ENCODE measurements around the gene ENAH. TPM values are rescaled to one million over a fixed set of nuclear protein-coding genes. Genes with fewer than 3 reads are reported as not detected.
A peak's percentile ranks its signal among the peaks of the same experiment; 100 is the strongest.

ENAH gene
- total RNA-seq, 2 donors from 2014 or later: 43.5 to 63.7 TPM

GRCh38 chr1:225524570-225524969, 128.4 kb downstream of the ENAH start:
- no peak overlapping the region for H3K9ac ChIP-seq (ENCODE audit: low read depth in 2 of 2, low read length in 2 of 2)
- H3K9me3 ChIP-seq: no peaks in the 10 kb centered on the region
- intact Hi-C loops (cut with DNase I): no loop called here

GRCh38 chr1:225523263-225523950, 129.5 kb downstream of the ENAH start:
- no peaks in the 10 kb centered on the region for H3K4me1 ChIP-seq
- no peak overlapping the region for H3K4me3 ChIP-seq
- H3K36me3 ChIP-seq: no peaks in the 10 kb centered on the region
- no peaks in the 10 kb centered on the region for H3K27me3 ChIP-seq
- intact Hi-C loops (cut with DNase I): no loop called here
- H3K9me3 ChIP-seq: no peaks in the 10 kb centered on the region
- TF ChIP-seq, protein P1, sequence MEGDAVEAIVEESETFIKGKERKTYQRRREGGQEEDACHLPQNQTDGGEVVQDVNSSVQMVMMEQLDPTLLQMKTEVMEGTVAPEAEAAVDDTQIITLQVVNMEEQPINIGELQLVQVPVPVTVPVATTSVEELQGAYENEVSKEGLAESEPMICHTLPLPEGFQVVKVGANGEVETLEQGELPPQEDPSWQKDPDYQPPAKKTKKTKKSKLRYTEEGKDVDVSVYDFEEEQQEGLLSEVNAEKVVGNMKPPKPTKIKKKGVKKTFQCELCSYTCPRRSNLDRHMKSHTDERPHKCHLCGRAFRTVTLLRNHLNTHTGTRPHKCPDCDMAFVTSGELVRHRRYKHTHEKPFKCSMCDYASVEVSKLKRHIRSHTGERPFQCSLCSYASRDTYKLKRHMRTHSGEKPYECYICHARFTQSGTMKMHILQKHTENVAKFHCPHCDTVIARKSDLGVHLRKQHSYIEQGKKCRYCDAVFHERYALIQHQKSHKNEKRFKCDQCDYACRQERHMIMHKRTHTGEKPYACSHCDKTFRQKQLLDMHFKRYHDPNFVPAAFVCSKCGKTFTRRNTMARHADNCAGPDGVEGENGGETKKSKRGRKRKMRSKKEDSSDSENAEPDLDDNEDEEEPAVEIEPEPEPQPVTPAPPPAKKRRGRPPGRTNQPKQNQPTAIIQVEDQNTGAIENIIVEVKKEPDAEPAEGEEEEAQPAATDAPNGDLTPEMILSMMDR (IDR thresholded peaks at IDR 0.05): no peak
- DNase-seq: no peak
- H3K9ac ChIP-seq (ENCODE audit: low read depth in 2 of 2, low read length in 2 of 2): no peak overlapping the region
- peak overlapping the region; percentile 25 for H3K27ac ChIP-seq

More at GRCh38 chr1:225524570-225524969, 128.4 kb downstream of the ENAH start:
- TF ChIP-seq, protein P1 (IDR thresholded peaks at IDR 0.05): no peak
- Histone ChIP-seq H3K36me3 (no peaks in the 10 kb centered on the region), H3K27ac (no peak overlapping the region), H3K27me3 (no peaks in the 10 kb centered on the region), H3K4me1 (no peaks in the 10 kb centered on the region), H3K4me3 (no peak overlapping the region)
- no peak for DNase-seq

DNA sequence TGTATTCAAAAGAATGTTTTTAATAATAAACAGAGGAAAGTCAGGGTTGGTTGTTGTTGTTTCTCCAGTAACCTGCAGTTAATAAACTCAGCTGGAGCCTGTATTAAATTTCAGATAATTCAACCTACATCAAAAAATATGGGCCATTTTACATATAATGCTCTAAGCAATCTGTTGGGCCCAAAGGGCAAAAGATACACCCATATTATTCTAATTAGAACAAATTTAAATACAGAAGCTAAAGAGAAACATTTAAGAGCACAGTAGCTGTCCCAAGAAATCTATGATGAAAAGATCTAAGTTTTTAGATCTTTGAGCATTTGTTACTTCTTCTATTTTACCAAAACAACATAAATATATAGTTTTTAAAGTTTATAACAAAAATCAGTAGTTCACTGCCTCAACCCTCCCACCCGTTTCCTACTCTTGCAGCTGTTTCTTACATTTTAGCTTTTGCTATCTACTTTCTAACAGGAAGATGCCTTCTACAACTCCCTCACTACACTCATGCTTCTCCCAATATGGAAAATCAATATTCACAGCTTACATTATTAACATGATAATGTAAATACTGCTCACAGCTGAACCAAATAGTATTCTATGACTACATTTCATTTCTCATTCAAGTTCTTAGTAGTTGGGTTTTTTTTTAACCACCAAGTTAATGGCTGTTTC, 130.2 kb downstream of the ENAH start:
- no peaks in the 10 kb centered on the region for H3K9me3 ChIP-seq
- H3K4me1 ChIP-seq: no peaks in the 10 kb centered on the region
- TF ChIP-seq, protein P1 (IDR thresholded peaks at IDR 0.05): no peak
- intact Hi-C loops (cut with DNase I): no loop called here
- H3K9ac ChIP-seq (ENCODE audit: low read depth in 2 of 2, low read length in 2 of 2): no peak overlapping the region
- no peaks in the 10 kb centered on the region for H3K36me3 ChIP-seq
- H3K4me3 ChIP-seq: no peak overlapping the region
- no peaks in the 10 kb centered on the region for H3K27me3 ChIP-seq
- peak overlapping the region; percentile 25 for H3K27ac ChIP-seq
- no peak for DNase-seq

GRCh38 chr1:225520587-225521227, 132.2 kb downstream of the ENAH start:
- Histone ChIP-seq H3K4me3 (no peak overlapping the region), H3K27me3 (no peaks in the 10 kb centered on the region), H3K4me1 (no peaks in the 10 kb centered on the region), H3K9ac (ENCODE audit: low read depth in 2 of 2, low read length in 2 of 2) (no peak overlapping the region), H3K27ac (no peak overlapping the region), H3K36me3 (no peaks in the 10 kb centered on the region), H3K9me3 (no peaks in the 10 kb centered on the region)
- no peak for DNase-seq
- intact Hi-C loops (cut with DNase I): no loop called here
- TF ChIP-seq, protein P1 (IDR thresholded peaks at IDR 0.05): no peak

DNA sequence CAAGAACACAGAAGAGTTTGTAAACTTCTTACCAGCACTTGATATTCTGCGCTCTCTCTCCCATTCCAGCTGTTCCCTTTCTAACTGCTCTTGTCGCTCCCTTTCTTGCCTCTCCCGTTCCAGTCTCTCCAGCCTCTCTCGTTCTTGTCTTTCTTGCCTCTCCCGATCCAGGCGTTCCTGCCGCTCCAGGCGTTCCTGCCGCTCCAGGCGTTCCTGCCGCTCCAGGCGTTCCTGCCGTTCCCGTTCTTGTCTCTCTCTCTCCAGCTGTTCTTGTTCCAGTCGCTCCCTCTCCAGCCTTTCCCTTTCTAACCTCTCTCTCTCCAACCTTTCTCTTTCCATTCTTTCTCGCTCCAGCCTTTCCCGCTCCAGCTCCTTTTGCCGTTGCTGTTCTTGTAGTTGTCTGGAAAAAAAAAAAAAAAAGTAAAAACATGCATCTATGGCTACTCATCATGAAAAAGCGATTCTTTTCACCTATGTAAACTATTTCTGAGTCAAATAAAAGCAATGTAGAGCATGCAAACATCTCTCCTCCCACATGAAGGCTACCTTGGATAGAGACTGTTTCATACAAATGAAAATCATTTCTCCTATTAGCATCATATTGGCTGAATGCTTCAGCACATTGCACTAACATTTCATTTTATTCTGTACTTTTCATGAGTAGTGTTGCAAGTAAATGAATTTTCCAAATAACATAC, 133.6 kb downstream of the ENAH start:
- TF ChIP-seq, protein P1 (IDR thresholded peaks at IDR 0.05): no peak
- Histone ChIP-seq H3K9ac (ENCODE audit: low read depth in 2 of 2, low read length in 2 of 2) (no peak overlapping the region), H3K36me3 (no peaks in the 10 kb centered on the region), H3K27me3 (no peaks in the 10 kb centered on the region), H3K4me1 (no peaks in the 10 kb centered on the region), H3K4me3 (no peak overlapping the region), H3K27ac (no peak overlapping the region), H3K9me3 (no peaks in the 10 kb centered on the region)
- DNase-seq: no peak
- intact Hi-C loops (cut with DNase I): no loop called here

Data from colonic mucosa (tissue), 4 donors.